PC-9 (cell line): ENCODE measurements around the gene GOLGA3. TPM values are rescaled to one million over a fixed set of nuclear protein-coding genes. Genes with fewer than 3 reads are reported as not detected.
"Not testable (repeated sequence)": the region's sequence is repeated elsewhere in the genome, so short reads cannot be mapped to it uniquely, and the experiment has no call there.

Experiments used
- BruUV-seq: library from RNA; stranded (reverse); fragments of 400-500 nt; replicated peaks from 2 replicates; lab custom pipeline; 2021; lab: Mats Ljungman, UMichigan
- CTCF ChIA-PET: fragments of 300-600 bp; sonication (Branson Sonifier 250); formaldehyde crosslinking; loops from one replicate; lab custom pipeline; 2022; ENCODE audit warnings: antibody characterized with exemption; lab: Charles Lee
- POLR2A ChIA-PET: fragments of 300-600 bp; sonication (Branson Sonifier 250); formaldehyde crosslinking; loops from one replicate; lab custom pipeline; 2022; ENCODE audit warnings: antibody characterized with exemption; ENCODE audit not compliant: unreplicated experiment; lab: Charles Lee
- DNase-seq, 2 experiments: peaks; one replicate each; pipeline versions ENCODE4 v3.0.0 to v3.0.0-alpha.2; 2015 to 2022; ENCODE audit warnings: mixed read lengths in 1 of 2
- H2AFZ ChIP-seq: fragments of 200-600 bp; sonication (generic); 2 replicates; pipeline ENCODE4 v1.8.1; 2017; ENCODE audit warnings: antibody characterized with exemption
- H3F3A ChIP-seq: fragments of 200-600 bp; sonication (generic); 2 replicates; pipeline ENCODE4 v1.8.1; 2017; ENCODE audit warnings: antibody characterized with exemption, mild to moderate bottlenecking, low read depth; ENCODE audit not compliant: insufficient read depth
- H3K27ac ChIP-seq: fragments of 200-600 bp; sonication (generic); 2 replicates; pipeline ENCODE4 v1.6.1; 2016; ENCODE audit warnings: mixed run types
- H3K27me3 ChIP-seq: fragments of 200-600 bp; sonication (generic); 2 replicates; pipeline ENCODE4 v1.6.1; 2016; ENCODE audit warnings: low read depth, mixed run types; ENCODE audit not compliant: insufficient read depth
- H3K36me3 ChIP-seq: fragments of 200-600 bp; sonication (generic); 2 replicates; pipeline ENCODE4 v1.6.1; 2016; ENCODE audit warnings: low read depth, mixed run types
- H3K4me1 ChIP-seq: fragments of 200-600 bp; sonication (generic); replicated peaks from 2 replicates; pipeline ENCODE4 v1.6.1; 2016; ENCODE audit warnings: mixed run types; ENCODE audit not compliant: insufficient read depth
- H3K4me2 ChIP-seq: fragments of 200-600 bp; sonication (generic); 2 replicates; pipeline ENCODE4 v1.6.1; 2017; ENCODE audit warnings: mixed run types
- H3K4me3 ChIP-seq: fragments of 200-600 bp; sonication (generic); 2 replicates; pipeline ENCODE4 v1.6.1; 2016; ENCODE audit warnings: mixed run types
- H3K79me2 ChIP-seq: fragments of 200-600 bp; sonication (generic); 2 replicates; pipeline ENCODE4 v1.6.1; 2017; ENCODE audit warnings: low read depth, mixed run types
- H3K9me2 ChIP-seq: fragments of 200-600 bp; sonication (generic); 2 replicates; pipeline ENCODE4 v1.8.1; 2017; ENCODE audit warnings: mild to moderate bottlenecking; ENCODE audit not compliant: insufficient read depth
- H3K9me3 ChIP-seq: fragments of 200-600 bp; sonication (generic); 2 replicates; pipeline ENCODE4 v1.8.1; 2016; ENCODE audit warnings: low read depth; ENCODE audit not compliant: insufficient read depth
- H4K20me1 ChIP-seq: fragments of 200-600 bp; sonication (generic); 2 replicates; pipeline ENCODE4 v1.8.1; 2017; ENCODE audit not compliant: insufficient read depth
- EZH2 ChIP-seq: fragments of 200-600 bp; sonication (generic); IDR thresholded peaks from 2 replicates; pipeline ENCODE4 v1.8.0; 2017; ENCODE audit warnings: antibody characterized with exemption, low read depth
- intact Hi-C: fragments of 100-400 bp; cut with micrococcal nuclease; formaldehyde crosslinking; loops from one replicate; pipeline ENCODE4 v1.10.0; 2022; ENCODE audit not compliant: unreplicated experiment
- total RNA-seq: library from RNA; stranded (reverse); gene quantifications from 2 replicates; pipeline ENCODE4 v1.2.3, GENCODE V29; 2021
- TF ChIP-seq, protein P1 (sequence below): fragments of 200-600 bp; sonication (generic); conservative IDR thresholded peaks from 2 replicates; pipeline ENCODE4 v1.6.1; 2017; ENCODE audit warnings: mixed run types, antibody characterized with exemption, mild to moderate bottlenecking, moderate library complexity

GOLGA3 gene
- total RNA-seq, 1 experiment from 2014 or later = 69.3 TPM

DNA sequence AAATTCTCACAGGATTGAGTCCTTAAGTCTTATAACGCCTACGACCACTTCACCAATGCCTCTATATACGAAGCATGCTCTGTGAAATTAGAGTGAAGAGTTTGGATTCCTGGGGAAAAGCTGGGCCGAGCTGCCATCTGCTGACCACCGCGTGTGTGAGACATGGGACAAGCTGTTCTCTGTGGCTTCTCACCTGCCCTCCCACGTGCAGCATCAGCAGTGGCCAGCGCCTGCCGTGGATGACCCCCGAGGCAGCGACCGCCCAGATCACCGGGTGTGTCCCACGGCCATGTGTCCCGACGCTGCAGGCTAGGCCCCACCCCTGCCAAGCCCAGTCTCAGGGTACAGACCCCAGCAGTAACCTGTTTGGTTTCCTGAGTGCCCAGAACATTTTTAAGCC, 21.6 kb upstream of the GOLGA3 start:
- Histone ChIP-seq H3F3A (no peaks in the 10 kb centered on the region), H4K20me1 (no peaks in the 10 kb centered on the region), H3K9me3 (no peaks in the 10 kb centered on the region), H3K27ac (no peak overlapping the region), H3K9me2 (no peaks in the 10 kb centered on the region), H3K4me1 (no peaks in the 10 kb centered on the region), H3K4me2 (no peak overlapping the region), H3K27me3 (no peaks in the 10 kb centered on the region), H3K36me3 (no peaks in the 10 kb centered on the region), H2AFZ (no peak overlapping the region), H3K79me2 (no peaks in the 10 kb centered on the region), H3K4me3 (no peak overlapping the region)
- BruUV-seq = no TSS peak
- TF ChIP-seq, protein P1, sequence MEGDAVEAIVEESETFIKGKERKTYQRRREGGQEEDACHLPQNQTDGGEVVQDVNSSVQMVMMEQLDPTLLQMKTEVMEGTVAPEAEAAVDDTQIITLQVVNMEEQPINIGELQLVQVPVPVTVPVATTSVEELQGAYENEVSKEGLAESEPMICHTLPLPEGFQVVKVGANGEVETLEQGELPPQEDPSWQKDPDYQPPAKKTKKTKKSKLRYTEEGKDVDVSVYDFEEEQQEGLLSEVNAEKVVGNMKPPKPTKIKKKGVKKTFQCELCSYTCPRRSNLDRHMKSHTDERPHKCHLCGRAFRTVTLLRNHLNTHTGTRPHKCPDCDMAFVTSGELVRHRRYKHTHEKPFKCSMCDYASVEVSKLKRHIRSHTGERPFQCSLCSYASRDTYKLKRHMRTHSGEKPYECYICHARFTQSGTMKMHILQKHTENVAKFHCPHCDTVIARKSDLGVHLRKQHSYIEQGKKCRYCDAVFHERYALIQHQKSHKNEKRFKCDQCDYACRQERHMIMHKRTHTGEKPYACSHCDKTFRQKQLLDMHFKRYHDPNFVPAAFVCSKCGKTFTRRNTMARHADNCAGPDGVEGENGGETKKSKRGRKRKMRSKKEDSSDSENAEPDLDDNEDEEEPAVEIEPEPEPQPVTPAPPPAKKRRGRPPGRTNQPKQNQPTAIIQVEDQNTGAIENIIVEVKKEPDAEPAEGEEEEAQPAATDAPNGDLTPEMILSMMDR = no peak
- no peak for TF ChIP-seq EZH2
- POLR2A ChIA-PET = interaction anchor here (0.5 kb wide), 1 partner anchor 58 kb away, joined by 3 read pairs; no protein-coding TSS in a partner anchor
- intact Hi-C loops = no loop called here
- CTCF ChIA-PET = no interaction called here
- DNase-seq = no peak

DNA sequence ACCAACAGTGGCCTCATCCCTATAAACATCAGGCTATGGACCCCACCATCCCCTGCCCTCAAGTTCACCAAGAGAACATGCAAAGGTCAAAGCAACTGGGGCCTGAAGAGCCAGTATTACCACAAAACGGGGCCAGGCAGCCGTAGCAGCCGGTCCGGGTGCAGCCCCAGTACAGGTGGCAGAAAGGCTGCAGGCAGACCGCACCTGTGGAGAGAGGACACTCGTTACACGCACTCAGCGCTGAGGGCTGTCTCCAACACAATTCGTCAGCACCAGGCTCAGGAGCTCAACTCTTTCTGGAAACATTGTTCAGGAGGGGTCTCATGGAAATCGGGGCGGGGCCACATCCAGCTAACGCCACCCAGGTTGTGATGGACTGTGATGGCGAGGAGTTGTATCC, 19.9 kb upstream of the GOLGA3 start:
- no peak overlapping the region for H3K4me2 ChIP-seq
- no peaks in the 10 kb centered on the region for H4K20me1 ChIP-seq
- H3K9me2 ChIP-seq = no peaks in the 10 kb centered on the region
- CTCF ChIA-PET = no interaction called here
- H3F3A ChIP-seq = no peaks in the 10 kb centered on the region
- POLR2A ChIA-PET = no interaction called here
- no TSS peak for BruUV-seq
- no peak for TF ChIP-seq EZH2
- TF ChIP-seq, protein P1 = no peak
- no peaks in the 10 kb centered on the region for H3K9me3 ChIP-seq
- H2AFZ ChIP-seq = no peak overlapping the region
- H3K4me1 ChIP-seq = no peaks in the 10 kb centered on the region
- H3K27ac ChIP-seq = no peak overlapping the region
- no peaks in the 10 kb centered on the region for H3K27me3 ChIP-seq
- intact Hi-C loops = no loop called here
- no peak overlapping the region for H3K4me3 ChIP-seq
- no peak for DNase-seq
- H3K36me3 ChIP-seq = no peaks in the 10 kb centered on the region
- H3K79me2 ChIP-seq = no peaks in the 10 kb centered on the region

- no TSS peak for BruUV-seq
Measured at GRCh38 chr12:132847363-132848356, 19.0 kb upstream of the GOLGA3 start.

GRCh38 chr12:132844681-132845080, 16.0 kb upstream of the GOLGA3 start:
- H3K79me2 ChIP-seq, intact Hi-C loops, H3K9me2 ChIP-seq, POLR2A ChIA-PET, H3K36me3 ChIP-seq, H3F3A ChIP-seq, H3K27me3 ChIP-seq, H3K27ac ChIP-seq, H3K4me2 ChIP-seq, H2AFZ ChIP-seq, H3K4me1 ChIP-seq, BruUV-seq, DNase-seq, H3K4me3 ChIP-seq, H4K20me1 ChIP-seq, H3K9me3 ChIP-seq: not testable (repeated sequence)
- CTCF ChIA-PET = interaction anchor here (0.7 kb wide), 1 partner anchor 223 kb away, joined by 3 read pairs; no protein-coding TSS in a partner anchor

More at GRCh38 chr12:132847363-132848356, 19.0 kb upstream of the GOLGA3 start:
- Histone ChIP-seq H3K27ac (no peak overlapping the region), H3K4me2 (no peak overlapping the region), H3K9me2 (no peaks in the 10 kb centered on the region), H2AFZ (no peak overlapping the region), H3K9me3 (no peaks in the 10 kb centered on the region), H3K27me3 (no peaks in the 10 kb centered on the region), H3K4me3 (no peak overlapping the region), H3K36me3 (no peaks in the 10 kb centered on the region), H4K20me1 (no peaks in the 10 kb centered on the region), H3F3A (no peaks in the 10 kb centered on the region), H3K4me1 (no peaks in the 10 kb centered on the region), H3K79me2 (no peaks in the 10 kb centered on the region)
- intact Hi-C loops = no loop called here
- no peak for TF ChIP-seq EZH2
- TF ChIP-seq, protein P1 = no peak
- ChIA-PET POLR2A (no interaction called here), CTCF (no interaction called here)
- no peak for DNase-seq
